DMS153 treated with DMSO at 0.1 percent for 48 hours (cell line): ENCODE data around the gene PAFAH1B2.

Experiments used
- DNase-seq: peaks from one replicate; lab custom pipeline; 2025; ENCODE audit not compliant: unreplicated experiment; lab: John Stamatoyannopoulos, UW

Gene PAFAH1B2

DNA sequence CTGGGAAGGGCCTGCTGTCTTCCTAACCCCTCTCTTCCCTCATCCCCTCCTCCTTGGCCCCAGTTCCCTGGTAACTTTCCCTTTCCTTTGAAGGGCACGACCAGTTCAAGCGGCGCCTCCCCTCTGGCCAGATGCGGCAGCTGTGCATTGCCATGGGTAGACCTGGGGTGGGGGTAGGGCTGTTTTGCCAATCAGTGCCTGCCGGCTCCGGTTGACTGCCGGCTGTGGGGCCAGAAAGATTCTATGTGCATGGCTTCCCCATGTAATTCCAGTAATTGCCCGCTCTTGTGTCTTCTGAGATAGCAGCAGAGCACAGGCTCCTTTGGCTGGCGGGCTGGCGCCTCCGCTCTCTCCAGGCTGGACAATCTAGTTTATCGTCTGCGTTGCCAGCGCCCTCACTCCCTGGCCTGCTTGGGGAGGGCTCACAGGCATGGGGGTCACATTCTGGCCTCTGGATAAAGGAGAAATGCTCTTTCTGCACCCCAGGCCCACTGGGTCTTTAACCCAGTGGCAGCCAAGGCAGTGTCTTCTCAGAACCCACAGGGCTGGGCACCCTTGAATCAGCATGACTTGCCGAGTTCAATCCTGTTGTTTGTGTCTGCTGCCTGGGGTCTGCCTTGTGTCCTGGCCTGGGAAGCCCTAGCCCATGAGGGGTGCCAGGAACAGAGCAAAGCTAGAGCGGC, 43.9 kb downstream of the PAFAH1B2 start:
- DNase-seq: no peak

DNA sequence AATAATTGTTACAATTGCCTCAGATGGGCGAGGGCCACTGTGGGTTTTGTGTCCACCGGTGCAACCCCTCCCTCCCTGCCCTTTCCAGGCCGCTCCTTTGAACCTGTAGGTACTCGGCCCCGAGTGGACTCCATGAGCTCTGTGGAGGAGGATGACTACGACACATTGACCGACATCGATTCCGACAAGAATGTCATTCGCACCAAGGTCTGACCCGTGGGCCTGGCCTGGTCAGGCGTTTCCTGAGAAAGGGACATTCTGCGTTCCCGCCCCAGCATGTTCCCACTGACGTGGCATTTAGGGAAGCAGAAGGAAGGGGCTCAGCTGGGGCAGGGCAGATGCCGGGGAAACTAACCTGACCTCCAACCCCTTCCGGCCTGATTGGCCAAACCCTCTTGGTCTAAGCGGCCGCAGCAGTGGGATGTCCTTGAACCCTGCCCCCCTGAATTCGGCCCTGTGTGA, 44.6 kb downstream of the PAFAH1B2 start:
- DNase-seq: no peak

DNA sequence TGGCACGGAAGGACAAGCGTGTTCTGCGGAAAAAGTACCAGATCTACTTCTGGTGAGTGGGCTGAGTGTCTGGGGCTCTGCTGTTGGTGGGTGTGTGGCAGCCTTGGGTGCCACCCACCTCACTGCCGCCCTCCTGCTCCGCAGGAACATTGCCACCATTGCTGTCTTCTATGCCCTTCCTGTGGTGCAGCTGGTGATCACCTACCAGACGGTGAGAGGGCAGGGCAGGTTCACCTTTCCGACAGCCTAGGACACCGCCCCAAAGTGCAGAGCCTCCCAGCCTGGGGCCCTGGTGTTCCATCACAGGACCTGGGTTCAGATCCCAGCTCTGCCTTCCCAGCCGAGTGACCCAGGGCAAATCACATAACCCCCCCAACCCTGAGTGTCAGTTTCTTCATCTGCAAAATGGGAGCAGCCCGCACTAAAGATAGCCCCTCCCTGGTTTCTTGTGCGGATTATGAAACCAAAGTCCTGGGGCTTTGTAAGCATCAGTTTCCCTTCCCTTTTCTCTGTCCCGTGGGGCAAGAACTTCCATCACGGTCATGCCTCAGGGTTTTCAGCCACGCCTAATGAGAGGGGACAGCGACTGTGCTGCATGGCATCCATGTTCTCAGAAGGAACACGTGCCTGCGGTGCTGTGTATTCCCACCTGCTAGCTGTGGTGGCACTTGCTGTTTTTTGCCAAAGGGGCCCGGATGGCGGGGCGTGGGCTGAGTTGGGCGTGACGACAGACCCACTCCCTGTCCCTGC, 45.3 kb downstream of the PAFAH1B2 start:
- DNase-seq: no peak

DNA sequence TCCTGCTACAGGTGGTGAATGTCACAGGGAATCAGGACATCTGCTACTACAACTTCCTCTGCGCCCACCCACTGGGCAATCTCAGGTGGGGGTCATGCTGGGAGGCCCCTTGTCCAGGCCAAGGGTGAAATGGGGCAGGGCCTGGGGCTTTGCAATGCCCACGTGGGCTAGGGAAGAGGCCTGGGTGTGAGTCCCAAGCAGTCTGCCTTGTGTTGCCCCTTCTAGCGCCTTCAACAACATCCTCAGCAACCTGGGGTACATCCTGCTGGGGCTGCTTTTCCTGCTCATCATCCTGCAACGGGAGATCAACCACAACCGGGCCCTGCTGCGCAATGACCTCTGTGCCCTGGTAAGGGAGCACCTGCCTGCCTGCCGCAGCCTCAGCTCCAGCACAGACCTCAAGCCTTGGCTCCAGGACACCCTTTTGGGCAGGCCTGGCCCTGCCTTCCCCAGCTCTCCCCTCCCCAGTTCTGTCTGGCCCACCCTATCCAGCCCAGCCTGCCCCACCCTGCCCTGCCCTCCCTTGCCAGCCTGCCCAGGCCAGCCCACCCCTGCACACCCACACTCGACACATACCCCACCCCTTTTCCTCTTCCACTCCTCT, 46.0 kb downstream of the PAFAH1B2 start:
- DNase-seq: no peak

DNA sequence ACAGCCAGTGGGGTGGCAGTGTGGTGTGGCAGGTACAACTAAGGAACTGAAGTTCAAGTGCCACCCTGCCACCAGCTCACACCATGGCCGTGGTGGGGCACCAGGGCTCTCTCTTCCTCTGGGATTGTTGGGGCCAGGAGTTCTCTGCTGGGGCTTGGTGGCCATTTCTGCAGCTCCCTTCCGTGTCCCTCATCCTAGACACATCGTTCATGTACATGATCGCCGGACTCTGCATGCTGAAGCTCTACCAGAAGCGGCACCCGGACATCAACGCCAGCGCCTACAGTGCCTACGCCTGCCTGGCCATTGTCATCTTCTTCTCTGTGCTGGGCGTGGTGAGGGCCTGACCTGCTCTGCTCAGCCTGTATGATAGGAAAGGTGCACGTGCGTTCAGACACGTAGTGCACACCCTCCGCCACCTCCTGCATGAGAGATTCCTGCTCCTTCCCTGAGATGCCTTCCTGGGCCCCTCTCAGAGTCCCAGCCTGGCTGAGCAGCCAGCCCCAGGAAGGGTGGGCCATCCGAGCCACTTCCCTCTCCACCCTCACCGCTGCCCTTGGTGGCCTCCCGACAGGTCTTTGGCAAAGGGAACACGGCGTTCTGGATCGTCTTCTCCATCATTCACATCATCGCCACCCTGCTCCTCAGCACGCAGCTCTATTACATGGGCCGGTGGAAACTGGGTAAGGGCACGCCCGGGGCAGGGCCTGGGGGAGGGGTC, 47.8 kb downstream of the PAFAH1B2 start:
- DNase-seq: no peak

DNA sequence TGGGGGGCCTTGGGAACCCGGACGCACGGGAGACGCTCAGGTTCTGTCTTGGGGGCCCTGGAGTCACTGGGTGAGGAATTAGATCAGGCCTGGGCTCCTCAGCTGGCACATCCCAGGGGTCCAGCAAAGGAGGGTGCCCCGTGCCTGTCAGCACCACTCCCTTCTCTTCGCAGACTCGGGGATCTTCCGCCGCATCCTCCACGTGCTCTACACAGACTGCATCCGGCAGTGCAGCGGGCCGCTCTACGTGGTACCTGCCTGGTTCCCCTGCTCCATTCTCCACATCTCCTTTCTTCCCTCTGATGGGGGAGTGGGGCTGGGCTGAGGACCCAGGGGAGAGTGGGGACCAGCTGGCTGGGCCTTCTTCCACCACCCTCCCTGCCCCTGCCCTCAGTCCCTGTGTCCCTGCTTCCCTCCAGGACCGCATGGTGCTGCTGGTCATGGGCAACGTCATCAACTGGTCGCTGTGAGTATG, 48.4 kb downstream of the PAFAH1B2 start:
- DNase-seq: no peak

DNA sequence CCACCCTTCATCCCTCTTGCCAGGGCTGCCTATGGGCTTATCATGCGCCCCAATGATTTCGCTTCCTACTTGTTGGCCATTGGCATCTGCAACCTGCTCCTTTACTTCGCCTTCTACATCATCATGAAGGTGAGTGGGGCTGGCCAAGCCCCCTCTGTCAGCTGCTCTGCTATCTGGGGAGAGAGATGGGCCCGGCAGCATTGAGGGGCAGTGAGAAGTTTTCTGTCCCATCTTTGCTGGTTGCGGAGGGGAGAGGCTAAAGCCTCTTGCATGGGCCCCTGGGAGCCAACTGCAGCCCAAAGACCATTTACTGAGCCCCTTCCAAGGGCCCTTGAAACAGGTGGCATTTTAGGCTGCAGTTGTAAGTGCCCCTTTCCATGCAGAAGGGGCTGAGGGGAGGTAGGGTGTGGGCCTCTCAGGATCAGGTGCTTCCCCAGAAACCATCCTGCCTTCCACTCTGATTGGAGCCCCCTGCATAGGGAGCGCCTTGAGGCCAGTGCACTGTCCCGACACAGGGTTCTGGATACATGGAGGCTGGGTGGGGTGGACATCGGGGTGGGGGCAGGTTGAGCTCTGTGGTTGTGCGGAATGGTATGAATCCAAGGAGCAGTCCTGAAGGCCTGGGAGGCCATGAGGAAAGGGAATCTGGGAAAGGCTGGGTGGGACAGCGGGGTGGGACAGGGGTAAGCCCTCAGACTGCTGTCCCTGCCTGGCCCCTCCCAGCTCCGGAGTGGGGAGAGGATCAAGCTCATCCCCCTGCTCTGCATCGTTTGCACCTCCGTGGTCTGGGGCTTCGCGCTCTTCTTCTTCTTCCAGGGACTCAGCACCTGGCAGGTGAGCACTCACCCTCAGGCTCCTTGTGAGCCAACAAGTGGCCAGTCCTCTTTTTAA, 49.3 kb downstream of the PAFAH1B2 start:
- DNase-seq: no peak

DNA sequence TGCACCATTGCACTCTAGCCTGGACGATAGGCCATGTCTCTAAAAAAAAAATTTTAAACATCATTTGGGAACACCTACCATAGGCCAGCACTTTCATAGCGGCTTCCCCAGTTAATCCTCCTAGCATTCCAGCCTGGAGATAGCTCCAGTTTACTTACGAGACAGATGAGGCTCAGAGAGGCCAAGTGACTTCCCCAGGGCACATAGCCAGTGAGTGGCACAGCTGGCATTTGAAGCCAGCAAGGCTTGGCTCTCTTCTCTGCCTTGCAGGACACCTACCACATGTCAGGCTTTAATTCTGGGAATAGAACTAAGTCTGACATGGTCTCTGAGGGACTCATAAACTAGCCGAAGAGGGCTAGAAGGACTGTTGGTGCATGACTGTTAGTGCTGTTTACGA, 50.2 kb downstream of the PAFAH1B2 start:
- DNase-seq: no peak

DNA sequence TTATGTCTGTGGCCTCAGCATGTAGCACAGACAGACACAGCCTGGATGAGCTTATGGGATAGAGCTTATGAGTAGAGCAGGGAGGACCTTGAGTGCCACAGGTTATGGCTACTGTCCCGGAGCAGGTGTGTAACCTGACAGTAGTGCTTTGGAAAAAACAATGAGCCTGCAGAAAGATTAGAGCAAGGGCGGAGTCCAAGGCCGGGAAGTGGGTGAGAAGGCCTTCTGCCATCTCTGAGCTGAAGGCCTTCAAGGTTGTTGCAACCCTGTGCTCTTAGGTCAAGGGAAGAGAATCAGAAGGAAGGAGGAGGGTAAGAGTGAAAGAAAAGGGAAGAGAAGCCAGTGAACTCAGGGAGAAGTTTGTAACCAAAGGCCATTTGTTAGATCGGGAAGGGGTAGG, 51.2 kb downstream of the PAFAH1B2 start:
- no peak for DNase-seq

DNA sequence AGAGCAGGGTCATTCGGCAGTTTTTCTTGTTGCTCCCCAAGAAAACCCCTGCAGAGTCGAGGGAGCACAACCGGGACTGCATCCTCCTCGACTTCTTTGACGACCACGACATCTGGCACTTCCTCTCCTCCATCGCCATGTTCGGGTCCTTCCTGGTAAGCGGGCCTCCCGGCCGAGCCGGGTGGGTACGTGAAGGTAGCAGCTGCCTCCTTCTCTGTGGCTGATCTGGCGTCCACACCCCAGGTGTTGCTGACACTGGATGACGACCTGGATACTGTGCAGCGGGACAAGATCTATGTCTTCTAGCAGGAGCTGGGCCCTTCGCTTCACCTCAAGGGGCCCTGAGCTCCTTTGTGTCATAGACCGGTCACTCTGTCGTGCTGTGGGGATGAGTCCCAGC, 51.7 kb downstream of the PAFAH1B2 start:
- DNase-seq: no peak

DNA sequence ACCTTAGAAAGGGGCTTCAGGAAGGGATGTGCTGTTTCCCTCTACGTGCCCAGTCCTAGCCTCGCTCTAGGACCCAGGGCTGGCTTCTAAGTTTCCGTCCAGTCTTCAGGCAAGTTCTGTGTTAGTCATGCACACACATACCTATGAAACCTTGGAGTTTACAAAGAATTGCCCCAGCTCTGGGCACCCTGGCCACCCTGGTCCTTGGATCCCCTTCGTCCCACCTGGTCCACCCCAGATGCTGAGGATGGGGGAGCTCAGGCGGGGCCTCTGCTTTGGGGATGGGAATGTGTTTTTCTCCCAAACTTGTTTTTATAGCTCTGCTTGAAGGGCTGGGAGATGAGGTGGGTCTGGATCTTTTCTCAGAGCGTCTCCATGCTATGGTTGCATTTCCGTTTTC, 52.9 kb downstream of the PAFAH1B2 start:
- no peak for DNase-seq

DNA sequence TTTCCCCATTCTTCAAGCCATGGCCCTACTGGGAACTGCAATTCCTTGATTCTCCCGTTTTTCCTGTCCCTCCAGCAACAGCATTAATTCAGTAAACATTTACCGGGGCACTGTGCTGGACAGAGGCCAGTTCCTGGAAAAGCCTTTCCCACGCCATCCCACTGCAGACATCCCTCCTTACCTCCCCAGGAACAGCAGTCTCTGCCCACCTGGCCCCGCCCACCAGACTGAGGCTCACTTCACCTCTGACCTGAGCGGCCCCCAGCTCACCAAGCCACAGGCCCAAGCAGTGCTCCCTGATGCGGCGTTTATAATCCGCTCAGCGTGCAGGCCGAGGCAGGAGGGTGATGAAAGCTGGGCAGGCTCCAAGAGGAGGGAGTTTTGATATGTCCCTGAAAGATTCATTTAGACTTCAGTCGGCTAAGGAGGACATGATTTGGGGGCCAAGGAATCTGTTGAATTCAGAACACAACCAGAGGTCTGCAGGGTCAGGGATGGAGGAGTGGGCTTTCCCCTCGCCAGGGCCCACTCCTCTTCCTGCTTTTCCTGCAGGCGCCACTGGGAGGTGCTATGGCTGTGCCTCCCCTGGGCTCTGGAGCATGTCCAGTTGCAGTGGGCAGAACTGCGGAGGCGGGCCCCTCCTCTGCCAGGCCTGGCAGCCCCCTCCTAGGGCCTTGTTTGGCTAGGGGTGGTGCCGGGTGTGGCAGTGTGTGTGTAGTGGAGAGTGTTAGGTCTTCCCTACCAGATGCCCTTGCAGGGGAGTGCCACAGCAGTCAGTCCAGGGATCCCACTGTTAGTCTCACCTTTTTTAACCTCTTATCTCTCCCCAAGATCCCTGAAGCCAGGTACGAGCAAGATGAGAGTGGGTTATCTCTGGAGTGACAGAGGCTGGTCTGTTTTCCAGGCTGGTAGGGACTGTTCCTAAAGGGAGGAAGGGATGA, 53.7 kb downstream of the PAFAH1B2 start:
- no peak for DNase-seq

DNA sequence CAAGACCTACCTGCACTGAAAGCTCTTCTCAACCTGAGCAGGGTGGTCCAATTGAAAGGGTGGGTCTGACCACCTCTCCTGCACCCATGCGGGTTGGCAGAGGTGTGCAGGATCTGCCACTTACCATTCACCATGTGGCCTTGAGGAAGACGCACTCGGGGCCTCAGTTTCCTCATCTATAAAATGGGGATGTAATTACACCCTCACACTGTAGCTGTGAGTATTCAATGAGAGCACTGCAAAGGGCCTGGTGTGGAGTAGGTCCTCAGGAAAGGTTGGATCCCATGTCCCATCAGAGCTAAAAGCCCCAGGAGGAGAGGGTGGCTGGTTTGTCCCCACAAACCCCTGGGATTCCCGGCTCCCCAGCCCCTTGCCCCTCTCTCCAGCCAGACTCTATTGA, 54.5 kb downstream of the PAFAH1B2 start:
- no peak for DNase-seq

DNA sequence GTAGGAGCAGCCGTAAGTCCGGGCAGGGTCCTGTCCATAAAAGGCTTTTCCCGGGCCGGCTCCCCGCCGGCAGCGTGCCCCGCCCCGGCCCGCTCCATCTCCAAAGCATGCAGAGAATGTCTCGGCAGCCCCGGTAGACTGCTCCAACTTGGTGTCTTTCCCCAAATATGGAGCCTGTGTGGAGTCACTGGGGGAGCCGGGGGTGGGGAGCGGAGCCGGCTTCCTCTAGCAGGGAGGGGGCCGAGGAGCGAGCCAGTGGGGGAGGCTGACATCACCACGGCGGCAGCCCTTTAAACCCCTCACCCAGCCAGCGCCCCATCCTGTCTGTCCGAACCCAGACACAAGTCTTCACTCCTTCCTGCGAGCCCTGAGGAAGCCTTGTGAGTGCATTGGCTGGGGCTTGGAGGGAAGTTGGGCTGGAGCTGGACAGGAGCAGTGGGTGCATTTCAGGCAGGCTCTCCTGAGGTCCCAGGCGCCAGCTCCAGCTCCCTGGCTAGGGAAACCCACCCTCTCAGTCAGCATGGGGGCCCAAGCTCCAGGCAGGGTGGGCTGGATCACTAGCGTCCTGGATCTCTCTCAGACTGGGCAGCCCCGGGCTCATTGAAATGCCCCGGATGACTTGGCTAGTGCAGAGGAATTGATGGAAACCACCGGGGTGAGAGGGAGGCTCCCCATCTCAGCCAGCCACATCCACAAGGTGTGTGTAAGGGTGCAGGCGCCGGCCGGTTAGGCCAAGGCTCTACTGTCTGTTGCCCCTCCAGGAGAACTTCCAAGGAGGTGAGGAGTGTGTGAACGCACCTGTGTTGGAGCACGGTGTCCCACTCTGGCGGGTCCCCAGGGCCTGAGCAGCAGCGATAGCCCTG, 55.2 kb downstream of the PAFAH1B2 start, which contains the start of gene TAGLN:
Gene TAGLN (plus strand): TSS at position 318 of the 863 bp plus-strand sequence. CDS start 3,644 bp downstream, outside the sequence.
- DNase-seq: no peak

DNA sequence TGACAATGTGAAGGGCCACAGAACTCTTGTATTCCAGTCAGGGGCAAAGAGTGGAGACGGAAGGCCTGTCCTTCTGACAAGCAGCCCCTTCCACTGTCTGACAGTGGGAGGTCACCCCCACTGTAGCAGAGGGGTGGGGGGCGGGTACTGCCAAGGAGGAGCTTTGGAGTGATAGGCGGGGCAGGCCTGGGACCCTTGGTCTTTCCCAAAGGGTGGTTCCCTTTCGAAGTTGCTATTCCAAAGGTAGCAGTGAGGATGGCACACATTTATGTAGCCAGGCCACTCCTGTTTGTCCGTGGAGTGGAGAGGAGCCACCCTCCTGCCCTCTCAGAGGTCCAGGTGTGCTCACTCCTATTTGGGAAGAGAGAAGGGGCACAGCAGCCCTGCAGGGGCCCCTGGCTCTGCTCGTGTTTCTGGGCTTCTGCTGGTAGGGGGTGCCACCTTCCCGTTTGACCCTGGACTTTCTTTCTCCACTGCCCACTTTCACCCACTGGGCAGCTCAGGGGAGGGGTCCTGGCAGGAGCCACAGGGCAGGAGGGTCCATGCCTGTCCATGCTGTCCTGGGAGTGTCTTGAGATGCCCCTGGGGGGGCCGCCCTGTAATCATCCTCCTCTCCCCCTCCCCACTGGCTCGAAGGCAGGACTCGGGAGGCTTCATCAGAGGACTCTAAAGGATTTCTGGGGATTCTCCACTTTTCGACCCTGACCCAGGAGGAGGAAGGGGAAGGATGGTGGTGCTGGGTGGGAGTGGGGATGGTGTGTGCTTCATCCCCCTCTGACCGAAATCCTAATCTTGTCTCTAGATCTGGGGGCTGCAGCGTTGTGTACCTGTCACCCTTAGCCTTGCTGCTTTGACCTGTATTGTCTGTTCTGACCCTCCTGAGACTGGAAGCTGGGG, 56.1 kb downstream of the PAFAH1B2 start:
- DNase-seq: no peak

DNA sequence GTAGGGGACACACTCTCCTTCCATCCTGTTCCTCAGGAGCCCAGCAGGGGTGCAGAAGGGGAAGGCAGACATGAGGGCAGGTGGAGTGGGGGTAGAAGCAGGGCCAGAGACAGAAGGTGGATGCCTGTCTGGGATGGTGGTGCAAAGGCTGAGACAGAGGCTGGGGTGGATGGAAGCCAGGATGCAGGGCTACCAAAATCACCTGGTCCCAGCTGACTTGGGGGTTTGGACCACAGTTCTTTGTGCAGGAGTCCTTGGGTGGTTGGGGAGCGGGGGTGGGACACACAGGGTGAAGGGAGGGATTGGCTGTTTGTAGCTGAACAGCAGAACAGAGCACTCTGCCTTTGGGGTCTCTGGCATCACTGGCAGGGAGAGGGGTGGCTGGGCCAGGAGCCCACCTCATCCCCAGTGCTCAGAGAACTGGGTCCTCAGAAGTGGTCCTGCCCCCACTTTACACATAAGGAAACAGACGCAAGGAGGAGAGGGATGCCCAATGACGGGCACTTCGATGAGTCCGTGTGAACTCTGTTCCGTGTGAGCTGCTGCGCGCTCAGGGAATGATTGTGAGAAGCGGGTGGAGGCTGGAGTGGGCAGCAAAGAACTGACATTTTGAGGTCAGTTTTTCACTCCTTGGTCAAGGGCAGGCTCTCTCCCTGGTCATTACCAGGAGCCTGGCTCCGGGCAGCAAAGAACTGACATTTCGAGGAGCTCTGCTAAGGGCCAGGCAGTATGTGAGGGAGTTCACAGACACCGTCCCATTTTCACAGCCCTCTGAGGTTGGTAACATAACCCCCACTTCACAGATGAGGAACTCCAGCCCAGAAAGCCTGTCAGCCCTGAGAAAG, 56.9 kb downstream of the PAFAH1B2 start:
- DNase-seq: no peak
